ENCODE data around the gene PLIN3. TPM values are rescaled to one million over a fixed set of nuclear protein-coding genes. Genes with fewer than 3 reads are reported as not detected.
"Not testable (repeated sequence)": the region's sequence is repeated elsewhere in the genome, so short reads cannot be mapped to it uniquely, and the experiment has no call there.

The PLIN3 gene
- total RNA-seq, 2 donors from 2014 or later, result 61.3 to 76.5 TPM

DNA sequence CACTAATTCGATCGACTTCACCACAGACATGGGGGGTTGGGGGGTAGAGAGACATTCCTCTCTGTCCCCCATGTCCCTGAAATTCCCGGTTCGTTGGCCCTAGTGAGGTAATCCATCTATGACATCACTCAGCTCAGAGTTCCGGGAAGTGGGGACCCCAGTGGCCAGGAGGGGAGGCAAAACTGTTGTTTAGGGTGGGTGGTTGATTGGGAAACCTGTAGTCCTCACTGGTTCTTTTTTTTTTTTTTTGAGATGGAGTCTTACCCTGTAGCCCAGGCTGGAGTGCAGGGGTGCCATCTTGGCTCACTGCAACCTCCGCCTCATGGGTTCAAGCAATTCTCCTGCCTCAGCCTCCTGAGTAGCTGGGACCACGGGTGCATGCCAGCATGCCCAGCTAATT, 35.3 kb upstream of the PLIN3 start, which contains the start of gene ARRDC5:
Gene ARRDC5 (minus strand): TSS at position 101 of the 400 bp plus-strand sequence. CDS start 71 bp downstream, at position 30.
- Histone ChIP-seq H3K36me3 (no peaks in the 10 kb centered on the region), H3K9me3 (no peaks in the 10 kb centered on the region), H3K27me3 (replicated peaks; ENCODE audit: insufficient read depth) (no peaks in the 10 kb centered on the region), H3K27ac (no peak within 1 kb of the TSS), H3K4me3 (no peak within 1 kb of the TSS), H3K4me1 (replicated peaks) (no peaks in the 10 kb centered on the region)
- 82% methylated on average over 7 of the region's 7 CpGs for WGBS
- intact Hi-C loops (cut with DNase I), result no loop called here
- TF ChIP-seq POLR2AphosphoS5 (IDR thresholded peaks at IDR 0.05), result no peak
- TF ChIP-seq, protein P1, sequence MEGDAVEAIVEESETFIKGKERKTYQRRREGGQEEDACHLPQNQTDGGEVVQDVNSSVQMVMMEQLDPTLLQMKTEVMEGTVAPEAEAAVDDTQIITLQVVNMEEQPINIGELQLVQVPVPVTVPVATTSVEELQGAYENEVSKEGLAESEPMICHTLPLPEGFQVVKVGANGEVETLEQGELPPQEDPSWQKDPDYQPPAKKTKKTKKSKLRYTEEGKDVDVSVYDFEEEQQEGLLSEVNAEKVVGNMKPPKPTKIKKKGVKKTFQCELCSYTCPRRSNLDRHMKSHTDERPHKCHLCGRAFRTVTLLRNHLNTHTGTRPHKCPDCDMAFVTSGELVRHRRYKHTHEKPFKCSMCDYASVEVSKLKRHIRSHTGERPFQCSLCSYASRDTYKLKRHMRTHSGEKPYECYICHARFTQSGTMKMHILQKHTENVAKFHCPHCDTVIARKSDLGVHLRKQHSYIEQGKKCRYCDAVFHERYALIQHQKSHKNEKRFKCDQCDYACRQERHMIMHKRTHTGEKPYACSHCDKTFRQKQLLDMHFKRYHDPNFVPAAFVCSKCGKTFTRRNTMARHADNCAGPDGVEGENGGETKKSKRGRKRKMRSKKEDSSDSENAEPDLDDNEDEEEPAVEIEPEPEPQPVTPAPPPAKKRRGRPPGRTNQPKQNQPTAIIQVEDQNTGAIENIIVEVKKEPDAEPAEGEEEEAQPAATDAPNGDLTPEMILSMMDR (IDR thresholded peaks at IDR 0.05), result no peak
- TF ChIP-seq POLR2A (IDR thresholded peaks at IDR 0.05), result no peak
- no peak for DNase-seq (ENCODE audit: low spot score)

DNA sequence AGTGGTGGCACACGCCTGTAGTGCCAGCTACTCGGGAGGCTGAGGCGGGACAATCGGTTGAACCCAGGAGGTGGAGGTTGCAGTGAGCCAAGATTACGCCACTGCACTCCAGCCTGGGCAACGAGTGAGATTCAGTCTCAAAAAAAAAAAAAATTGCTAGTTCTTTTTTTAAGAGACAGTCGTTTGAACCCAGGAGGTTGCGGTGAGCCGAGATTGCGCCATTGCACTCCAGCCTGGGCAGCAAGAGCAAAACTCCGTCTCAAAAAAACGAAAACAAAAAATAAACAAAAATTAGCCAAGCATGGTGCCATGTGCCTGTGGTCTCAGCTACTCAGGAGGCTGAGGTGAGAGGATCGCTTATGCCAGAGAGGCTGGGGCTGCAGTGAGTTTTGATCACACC, 33.4 kb upstream of the PLIN3 start:
- H3K36me3 ChIP-seq; H3K4me1 ChIP-seq (replicated peaks); H3K4me3 ChIP-seq; DNase-seq (ENCODE audit: low spot score); H3K9me3 ChIP-seq; H3K27me3 ChIP-seq (replicated peaks; ENCODE audit: insufficient read depth); intact Hi-C loops (cut with DNase I); H3K27ac ChIP-seq: not testable (repeated sequence)
- 78% methylated on average over 13 of the region's 13 CpGs for WGBS

DNA sequence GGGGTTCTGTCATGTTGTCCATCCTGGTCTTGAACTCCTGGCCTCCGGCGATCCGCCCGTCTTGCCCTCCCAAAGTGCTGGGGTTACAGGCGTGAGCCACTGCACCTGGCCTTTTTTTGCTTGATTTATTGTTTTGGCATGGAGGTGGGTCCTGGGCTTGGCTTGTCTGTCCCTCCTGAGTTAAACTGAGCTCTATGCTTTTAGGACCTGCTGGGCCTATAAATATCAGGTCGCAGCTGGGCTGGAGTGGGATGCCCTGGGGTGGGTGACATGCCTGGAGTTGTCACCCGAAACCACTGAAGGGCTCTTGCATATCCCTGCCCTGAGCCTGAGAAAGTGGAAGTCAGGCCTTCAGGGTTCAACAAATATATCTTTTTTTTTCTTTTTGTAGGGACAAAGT, 29.7 kb upstream of the PLIN3 start:
- WGBS, result 80% methylated on average over 7 of the region's 7 CpGs
- no peaks in the 10 kb centered on the region for H3K9me3 ChIP-seq
- no peak for DNase-seq (ENCODE audit: low spot score)
- no peak overlapping the region for H3K27ac ChIP-seq
- intact Hi-C loops (cut with DNase I), result no loop called here
- no peaks in the 10 kb centered on the region for H3K4me1 ChIP-seq (replicated peaks)
- no peaks in the 10 kb centered on the region for H3K36me3 ChIP-seq
- TF ChIP-seq POLR2A (IDR thresholded peaks at IDR 0.05) (no peak), POLR2AphosphoS5 (IDR thresholded peaks at IDR 0.05) (no peak)
- TF ChIP-seq, protein P1 (IDR thresholded peaks at IDR 0.05), result no peak
- H3K4me3 ChIP-seq, result no peak overlapping the region
- no peaks in the 10 kb centered on the region for H3K27me3 ChIP-seq (replicated peaks; ENCODE audit: insufficient read depth)

DNA sequence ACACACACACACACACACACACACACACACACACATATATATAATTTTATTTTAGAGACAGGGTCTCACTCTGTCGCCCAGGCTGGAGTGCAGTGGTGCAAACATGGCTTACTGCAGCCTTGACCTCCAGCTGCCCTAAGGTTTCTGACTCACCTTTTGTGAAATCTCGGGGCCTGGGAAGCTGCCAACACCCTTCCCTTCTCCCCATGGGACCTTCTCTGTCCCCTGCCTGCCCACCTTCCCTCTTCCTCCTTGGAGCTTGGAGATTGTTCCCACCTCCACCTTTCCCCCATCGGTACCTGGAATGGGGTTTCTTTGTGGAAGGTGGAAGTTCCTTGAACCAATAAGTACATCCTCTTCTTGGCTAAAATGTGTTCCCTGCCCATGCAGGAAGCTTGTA, 28.9 kb upstream of the PLIN3 start:
- 64% methylated on average over 3 of the region's 3 CpGs for WGBS
- Histone ChIP-seq H3K27me3 (replicated peaks; ENCODE audit: insufficient read depth) (no peaks in the 10 kb centered on the region), H3K36me3 (no peaks in the 10 kb centered on the region), H3K4me3 (no peak overlapping the region), H3K9me3 (no peaks in the 10 kb centered on the region), H3K4me1 (replicated peaks) (no peaks in the 10 kb centered on the region), H3K27ac (no peak overlapping the region)
- no peak for DNase-seq (ENCODE audit: low spot score)
- intact Hi-C loops (cut with DNase I), result no loop called here
- TF ChIP-seq POLR2AphosphoS5 (IDR thresholded peaks at IDR 0.05), result no peak
- TF ChIP-seq, protein P1 (IDR thresholded peaks at IDR 0.05), result no peak
- TF ChIP-seq POLR2A (IDR thresholded peaks at IDR 0.05), result no peak

DNA sequence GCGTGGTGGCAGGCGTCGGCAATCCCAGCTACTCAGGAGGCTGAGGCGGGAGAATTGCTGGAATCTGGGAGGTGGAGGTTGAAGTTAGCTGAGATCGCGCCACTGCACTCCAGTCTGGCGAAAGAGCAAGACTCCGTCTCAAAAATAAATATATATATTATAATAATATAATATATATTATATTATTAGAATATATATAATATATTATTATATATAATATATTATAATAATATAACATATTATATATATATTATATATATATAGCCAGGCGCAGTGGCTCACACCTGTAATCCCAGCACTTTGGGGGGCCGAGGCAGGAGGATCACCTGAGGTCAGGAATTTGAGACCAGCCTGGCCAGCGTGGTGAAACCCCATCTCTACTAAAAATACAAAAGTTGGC, 25.5 kb upstream of the PLIN3 start:
- DNase-seq (ENCODE audit: low spot score); H3K4me1 ChIP-seq (replicated peaks); H3K36me3 ChIP-seq; H3K27me3 ChIP-seq (replicated peaks; ENCODE audit: insufficient read depth); intact Hi-C loops (cut with DNase I); H3K27ac ChIP-seq; H3K9me3 ChIP-seq; H3K4me3 ChIP-seq: not testable (repeated sequence)
- WGBS, result 93% methylated on average over 11 of the region's 11 CpGs

DNA sequence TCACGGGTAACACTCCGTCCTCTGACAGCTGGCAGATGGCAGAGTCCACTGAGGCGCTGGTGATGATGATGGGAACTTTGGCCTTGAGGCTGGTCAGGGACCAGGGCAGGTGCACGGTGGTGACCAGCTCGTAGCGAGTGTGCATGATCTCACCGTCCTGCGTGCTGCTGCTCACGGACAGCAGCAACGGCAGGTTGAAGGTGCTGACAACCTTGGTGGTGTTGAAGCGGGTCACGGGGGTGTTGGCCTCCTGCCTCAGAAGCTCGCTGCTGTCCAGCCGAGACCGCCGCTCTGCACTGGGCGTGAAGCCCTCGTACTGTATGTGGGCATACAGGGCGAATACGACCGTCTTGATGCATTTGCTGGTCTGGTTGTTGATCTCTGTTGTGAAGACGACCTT, 23.6 kb upstream of the PLIN3 start:
- Histone ChIP-seq H3K4me1 (replicated peaks) (no peaks in the 10 kb centered on the region), H3K36me3 (no peaks in the 10 kb centered on the region), H3K9me3 (no peaks in the 10 kb centered on the region), H3K4me3 (no peak overlapping the region), H3K27me3 (replicated peaks; ENCODE audit: insufficient read depth) (no peaks in the 10 kb centered on the region), H3K27ac (no peak overlapping the region)
- 86% methylated on average over 22 of the region's 22 CpGs for WGBS
- DNase-seq (ENCODE audit: low spot score), result no peak
- TF ChIP-seq POLR2AphosphoS5 (IDR thresholded peaks at IDR 0.05) (no peak), POLR2A (IDR thresholded peaks at IDR 0.05) (no peak)
- TF ChIP-seq, protein P1 (IDR thresholded peaks at IDR 0.05), result no peak
- intact Hi-C loops (cut with DNase I), result no loop called here

Data from prostate gland (tissue), 2 donors.